Activated naive CD8-positive, alpha-beta T cell treated with anti-CD3 and anti-CD28 coated beads, Interleukin-2, amount 10 ng/mL, durations not matched to agents 7 days and 5 days (primary cell): ENCODE results near the gene TP53AIP1. TPM values are rescaled to one million over a fixed set of nuclear protein-coding genes. Genes with fewer than 3 reads are reported as not detected.
"Not testable (repeated sequence)": the region's sequence is repeated elsewhere in the genome, so short reads cannot be mapped to it uniquely, and the experiment has no call there.

Experiments
- ATAC-seq: fragments of 150-1000 bp; cut with Tn5 transposase; one replicate; pipeline ENCODE4 v1.10.0; 2021; ENCODE audit warnings: low read depth, moderate library complexity
- POLR2A ChIA-PET: fragments of 350-600 bp; sonication (Branson Sonifier 250); formaldehyde crosslinking; loops from one replicate; lab custom pipeline; 2021; ENCODE audit warnings: antibody characterized with exemption; lab: Charles Lee
- DNase-seq: peaks from one replicate; pipeline ENCODE4 v3.0.0; 2021
- H3K27ac Mint-ChIP-seq: one replicate; pipeline ENCODE4 v1.8.0; 2022; ENCODE audit warnings: mild to moderate bottlenecking, mixed read lengths
- H3K27me3 Mint-ChIP-seq: one replicate; pipeline ENCODE4 v1.8.0; 2022; ENCODE audit warnings: mild to moderate bottlenecking, moderate library complexity, mixed read lengths
- H3K36me3 Mint-ChIP-seq: one replicate; pipeline ENCODE4 v1.8.0; 2021; ENCODE audit warnings: mild to moderate bottlenecking, mixed read lengths
- H3K4me1 Mint-ChIP-seq: one replicate; pipeline ENCODE4 v1.8.0; 2021; ENCODE audit warnings: mixed read lengths
- H3K4me3 Mint-ChIP-seq: one replicate; pipeline ENCODE4 v1.8.0; 2022; ENCODE audit warnings: mild to moderate bottlenecking, moderate library complexity, mixed read lengths
- H3K9me3 Mint-ChIP-seq: one replicate; pipeline ENCODE4 v1.8.0; 2021; ENCODE audit warnings: mixed read lengths
- total RNA-seq, 2 experiments: library from RNA; stranded (reverse); gene quantifications; one replicate each; pipeline ENCODE4 v1.2.3, GENCODE V29; 2021

The TP53AIP1 gene
- total RNA-seq, 2 experiments from 2014 or later: not detected

DNA sequence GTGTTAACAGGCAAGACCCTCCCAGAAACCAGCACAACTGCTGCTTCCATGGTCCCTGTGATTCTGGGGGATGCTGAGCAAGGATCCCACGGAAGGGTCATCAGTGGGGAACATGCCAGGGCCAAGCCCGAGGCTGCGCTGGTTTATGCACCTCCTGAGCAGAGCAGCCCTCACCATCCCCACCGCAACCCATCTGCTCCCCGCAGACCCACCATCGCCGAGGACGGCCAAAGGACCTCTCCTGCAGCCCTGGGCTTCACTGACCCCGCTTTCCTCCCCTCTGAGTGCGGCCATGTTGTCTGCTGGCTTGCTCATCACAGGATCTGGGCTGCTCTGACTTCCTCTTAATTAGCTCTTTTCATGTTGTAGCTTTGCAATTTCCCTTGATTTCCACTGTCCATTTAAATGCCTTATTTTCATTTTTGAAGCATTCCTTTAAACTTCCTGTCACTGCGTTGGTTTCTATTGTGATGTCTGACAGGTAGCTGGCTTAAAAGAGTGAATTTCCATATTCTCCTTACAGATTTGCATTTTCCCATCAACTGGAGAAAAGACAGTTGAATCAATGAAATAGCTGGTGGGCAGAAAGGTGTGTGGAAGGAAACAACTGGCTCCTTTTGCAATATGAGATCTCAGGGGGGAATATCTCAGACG lies 14.9 kb downstream of the TP53AIP1 start:
- H3K4me1 Mint-ChIP-seq: peaks cover 3% of the 10 kb centered on the region
- POLR2A ChIA-PET: interaction anchor here (0.8 to 1.3 kb wide), 2 partner anchors 21 to 874 kb away, joined by 3 read pairs; no protein-coding TSS in a partner anchor
- no peaks in the 10 kb centered on the region for H3K27me3 Mint-ChIP-seq
- no peak overlapping the region for H3K4me3 Mint-ChIP-seq
- ATAC-seq (no peak), DNase-seq (no peak)
- H3K36me3 Mint-ChIP-seq: no peaks in the 10 kb centered on the region
- no peak overlapping the region for H3K27ac Mint-ChIP-seq
- no peaks in the 10 kb centered on the region for H3K9me3 Mint-ChIP-seq

- ATAC-seq: no peak
These were observed 15.6 kb downstream of the TP53AIP1 start for GRCh38 chr11:128927108-128927461.

DNA sequence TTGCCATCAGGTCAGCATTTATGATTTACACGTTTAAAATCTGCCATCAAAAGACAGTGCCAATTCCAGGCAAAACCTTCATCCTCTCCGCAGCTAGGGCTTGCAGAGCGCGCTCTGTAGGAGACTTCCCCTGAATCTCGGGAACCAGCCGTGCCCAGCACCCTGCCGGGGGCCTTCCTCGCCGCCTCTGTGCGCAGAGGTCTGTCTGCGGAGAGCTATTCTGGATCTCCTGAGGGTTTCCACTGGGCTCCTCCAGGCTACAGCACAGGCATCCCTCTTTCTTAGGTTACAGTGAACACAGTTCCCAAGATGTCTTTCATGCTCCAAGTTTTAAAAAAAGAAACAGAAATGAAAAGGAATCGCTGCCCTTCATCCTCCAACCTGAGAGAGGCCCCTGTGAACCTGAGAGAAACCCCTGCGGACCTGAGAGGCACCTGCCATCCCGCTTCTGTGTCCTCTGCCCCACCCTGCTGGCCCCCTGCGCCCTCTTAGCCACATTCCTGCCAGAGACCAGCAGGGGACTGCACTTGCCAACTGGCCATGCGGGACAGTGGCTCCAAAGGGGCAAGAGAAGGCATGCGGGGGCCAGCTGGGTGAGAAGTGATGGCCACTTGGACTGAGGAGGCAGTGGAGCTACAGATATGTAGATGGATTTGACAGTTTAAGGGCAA lies 16.1 kb downstream of the TP53AIP1 start:
- H3K36me3 Mint-ChIP-seq: no peaks in the 10 kb centered on the region
- ATAC-seq (no peak), DNase-seq (no peak)
- POLR2A ChIA-PET: no interaction called here
- H3K9me3 Mint-ChIP-seq: no peaks in the 10 kb centered on the region
- H3K4me3 Mint-ChIP-seq: no peak overlapping the region
- no peaks in the 10 kb centered on the region for H3K27me3 Mint-ChIP-seq
- H3K4me1 Mint-ChIP-seq: peaks cover 3% of the 10 kb centered on the region
- no peak overlapping the region for H3K27ac Mint-ChIP-seq

More at GRCh38 chr11:128927108-128927461, 15.6 kb downstream of the TP53AIP1 start:
- Mint-ChIP-seq H3K9me3 (no peaks in the 10 kb centered on the region), H3K36me3 (no peaks in the 10 kb centered on the region), H3K4me1 (peaks cover 3% of the 10 kb centered on the region), H3K4me3 (no peak overlapping the region), H3K27ac (no peak overlapping the region), H3K27me3 (no peaks in the 10 kb centered on the region)
- POLR2A ChIA-PET: no interaction called here
- no peak for DNase-seq

DNA sequence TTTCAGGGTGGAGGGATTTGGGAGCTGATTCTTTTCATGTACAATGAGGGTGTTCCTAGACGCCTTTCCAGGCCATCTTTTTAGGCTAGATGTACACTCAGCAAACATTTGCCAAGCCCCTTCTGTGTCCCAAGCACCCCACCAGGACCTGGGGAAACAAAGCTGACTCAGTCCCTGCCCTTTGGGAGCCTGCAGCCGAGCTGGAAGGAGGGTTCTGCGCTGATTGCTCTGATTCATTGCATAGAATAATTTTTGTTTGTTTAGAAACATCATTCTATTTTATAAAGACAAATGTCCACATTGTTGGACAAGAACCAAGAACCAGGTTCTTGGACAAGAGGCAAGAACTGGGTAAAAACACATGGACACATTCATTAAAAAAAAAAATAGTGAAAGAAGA lies 16.7 kb downstream of the TP53AIP1 start:
- Mint-ChIP-seq H3K27ac (no peak overlapping the region), H3K9me3 (no peaks in the 10 kb centered on the region), H3K4me3 (no peak overlapping the region), H3K27me3 (no peaks in the 10 kb centered on the region), H3K4me1 (peaks cover 3% of the 10 kb centered on the region), H3K36me3 (no peaks in the 10 kb centered on the region)
- POLR2A ChIA-PET: no interaction called here
- DNase-seq: no peak
- no peak for ATAC-seq

DNA sequence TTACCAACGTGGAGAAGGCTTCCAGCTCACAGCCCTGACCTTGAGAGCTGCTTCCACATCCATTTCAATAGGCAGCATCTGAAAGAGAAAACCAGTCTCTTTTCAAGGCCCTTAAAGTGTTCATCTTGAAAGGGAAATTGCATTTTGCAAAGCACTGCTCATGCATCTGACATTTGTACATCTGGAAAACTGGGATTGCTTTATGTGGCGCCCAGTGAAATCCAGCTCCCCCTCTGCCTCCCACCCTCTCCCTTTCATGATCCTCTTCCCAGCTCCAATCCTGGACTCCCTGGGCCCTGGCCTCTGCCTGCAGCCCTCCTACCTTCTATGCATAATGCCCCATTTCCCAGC lies 17.4 kb downstream of the TP53AIP1 start:
- Mint-ChIP-seq H3K36me3 (no peaks in the 10 kb centered on the region), H3K27me3 (no peaks in the 10 kb centered on the region)

GRCh38 chr11:128924510-128925249 lies 18.0 kb downstream of the TP53AIP1 start:
- H3K36me3 Mint-ChIP-seq: no peaks in the 10 kb centered on the region

More for the DNA sequence above, 17.4 kb downstream of the TP53AIP1 start:
- Mint-ChIP-seq H3K27ac (no peak overlapping the region), H3K9me3 (no peaks in the 10 kb centered on the region), H3K4me3 (no peak overlapping the region), H3K4me1 (peaks cover 3% of the 10 kb centered on the region)
- POLR2A ChIA-PET: no interaction called here
- no peak for DNase-seq
- no peak for ATAC-seq

GRCh38 chr11:128924104-128924503 lies 18.6 kb downstream of the TP53AIP1 start:
- H3K36me3 Mint-ChIP-seq: no peaks in the 10 kb centered on the region
- POLR2A ChIA-PET: no interaction called here
- no peaks in the 10 kb centered on the region for H3K9me3 Mint-ChIP-seq

More at GRCh38 chr11:128924510-128925249, 18.0 kb downstream of the TP53AIP1 start:
- Mint-ChIP-seq H3K27ac (no peak overlapping the region), H3K9me3 (no peaks in the 10 kb centered on the region), H3K4me1 (peaks cover 3% of the 10 kb centered on the region), H3K27me3 (no peaks in the 10 kb centered on the region), H3K4me3 (no peak overlapping the region)
- ATAC-seq (no peak), DNase-seq (no peak)
- POLR2A ChIA-PET: no interaction called here

DNA sequence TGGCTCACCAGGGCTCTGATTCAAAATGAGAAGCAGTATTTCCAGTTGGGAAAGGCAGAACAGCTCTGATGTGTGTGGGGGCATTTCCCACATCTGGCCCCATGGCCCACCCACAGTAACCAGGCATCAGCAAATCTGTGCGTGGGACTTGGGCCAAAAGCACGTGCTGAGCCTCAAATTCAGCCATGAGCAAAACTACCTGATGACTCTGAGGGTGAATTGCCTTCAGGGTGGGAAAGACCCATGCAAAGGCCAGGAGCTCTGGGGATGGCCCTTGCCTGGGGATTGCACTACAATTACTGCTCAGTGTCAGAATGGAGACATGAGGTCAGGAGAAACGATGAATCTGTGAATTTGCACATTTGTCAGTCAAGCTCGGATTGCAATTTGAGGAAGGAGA lies 20.9 kb downstream of the TP53AIP1 start:
- no peak overlapping the region for H3K4me3 Mint-ChIP-seq
- H3K27ac Mint-ChIP-seq: no peak overlapping the region
- DNase-seq (no peak), ATAC-seq (no peak)
- H3K9me3 Mint-ChIP-seq: no peaks in the 10 kb centered on the region
- H3K27me3 Mint-ChIP-seq: peaks cover 5% of the 10 kb centered on the region
- POLR2A ChIA-PET: no interaction called here
- H3K4me1 Mint-ChIP-seq: no peaks in the 10 kb centered on the region
- no peaks in the 10 kb centered on the region for H3K36me3 Mint-ChIP-seq

More at GRCh38 chr11:128924104-128924503, 18.6 kb downstream of the TP53AIP1 start:
- Mint-ChIP-seq H3K27me3 (no peaks in the 10 kb centered on the region), H3K4me3 (no peak overlapping the region), H3K27ac (no peak overlapping the region), H3K4me1 (peaks cover 3% of the 10 kb centered on the region)
- no peak for DNase-seq
- ATAC-seq: no peak

DNA sequence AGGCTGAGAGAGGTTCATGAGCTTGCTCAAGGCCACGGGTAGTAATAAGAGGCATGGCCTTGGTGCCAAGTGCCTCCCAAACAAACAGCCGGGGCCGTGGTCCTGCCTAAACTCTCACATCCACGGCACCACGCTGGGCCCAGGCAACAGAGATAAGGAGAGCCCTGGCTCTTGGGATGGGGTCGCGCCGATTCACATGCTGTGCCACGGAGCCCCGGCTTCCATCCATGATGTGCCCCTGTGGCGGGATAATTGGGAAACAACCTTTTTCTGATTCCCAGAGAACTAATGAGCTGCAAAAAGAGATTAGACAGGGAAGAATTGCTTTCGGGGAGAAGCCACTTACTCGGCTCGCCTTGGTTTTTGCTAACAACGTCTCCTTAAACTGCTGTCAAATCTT lies 22.0 kb downstream of the TP53AIP1 start:
- POLR2A ChIA-PET: no interaction called here
- Mint-ChIP-seq H3K27ac (no peak overlapping the region), H3K9me3 (peaks cover 1% of the 10 kb centered on the region), H3K27me3 (peaks cover 5% of the 10 kb centered on the region), H3K36me3 (no peaks in the 10 kb centered on the region), H3K4me3 (no peak overlapping the region), H3K4me1 (no peaks in the 10 kb centered on the region)
- DNase-seq: no peak
- ATAC-seq: no peak

- H3K9me3 Mint-ChIP-seq, H3K4me1 Mint-ChIP-seq, ATAC-seq, H3K36me3 Mint-ChIP-seq, H3K27ac Mint-ChIP-seq, DNase-seq, POLR2A ChIA-PET, H3K27me3 Mint-ChIP-seq, H3K4me3 Mint-ChIP-seq: not testable (repeated sequence)
These were observed 23.0 kb downstream of the TP53AIP1 start for GRCh38 chr11:128919635-128920034.

DNA sequence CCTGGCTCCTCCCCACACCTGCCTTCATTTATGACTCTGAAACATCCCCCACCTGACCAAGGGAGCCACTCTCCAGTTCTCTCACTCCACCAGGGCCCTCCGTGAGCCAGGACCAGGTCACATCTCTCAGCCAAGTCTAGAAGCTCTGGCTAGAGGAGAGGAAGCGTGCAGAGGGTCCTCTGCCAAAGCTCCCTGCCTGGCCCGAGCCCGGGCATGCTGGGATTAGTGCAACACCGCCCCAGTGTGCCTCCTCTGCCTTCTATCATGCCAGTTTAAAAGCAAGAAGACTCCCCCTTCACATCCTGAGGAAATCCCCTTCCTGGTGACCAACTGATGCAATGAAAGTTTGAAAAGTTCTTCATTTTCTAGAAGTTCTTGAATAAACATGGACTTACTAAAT lies 23.5 kb downstream of the TP53AIP1 start:
- POLR2A ChIA-PET: no interaction called here
- Mint-ChIP-seq H3K27ac (no peak overlapping the region), H3K4me1 (no peaks in the 10 kb centered on the region), H3K36me3 (no peaks in the 10 kb centered on the region), H3K4me3 (no peak overlapping the region), H3K9me3 (peaks cover 1% of the 10 kb centered on the region), H3K27me3 (peaks cover 5% of the 10 kb centered on the region)
- DNase-seq (no peak), ATAC-seq (no peak)

GRCh38 chr11:128917144-128917724 lies 25.4 kb downstream of the TP53AIP1 start:
- H3K4me1 Mint-ChIP-seq: no peaks in the 10 kb centered on the region
- DNase-seq (no peak), ATAC-seq (no peak)
- H3K36me3 Mint-ChIP-seq: no peaks in the 10 kb centered on the region
- POLR2A ChIA-PET: no interaction called here
- no peak overlapping the region for H3K4me3 Mint-ChIP-seq
- peaks cover 1% of the 10 kb centered on the region for H3K9me3 Mint-ChIP-seq
- no peak overlapping the region for H3K27ac Mint-ChIP-seq
- peaks cover 5% of the 10 kb centered on the region for H3K27me3 Mint-ChIP-seq

GRCh38 chr11:128916681-128917080 lies 26.0 kb downstream of the TP53AIP1 start:
- POLR2A ChIA-PET: no interaction called here
- H3K9me3 Mint-ChIP-seq: peaks cover 1% of the 10 kb centered on the region
- H3K36me3 Mint-ChIP-seq: no peaks in the 10 kb centered on the region
- peaks cover 5% of the 10 kb centered on the region for H3K27me3 Mint-ChIP-seq
- H3K27ac Mint-ChIP-seq: no peak overlapping the region
- ATAC-seq: no peak
- no peak overlapping the region for H3K4me3 Mint-ChIP-seq
- no peaks in the 10 kb centered on the region for H3K4me1 Mint-ChIP-seq
- DNase-seq: no peak
